WTC11 (cell line): ENCODE data around the gene AGXT. TPM values are rescaled to one million over a fixed set of nuclear protein-coding genes. Genes with fewer than 3 reads are reported as not detected.

Source experiments
- ATAC-seq: fragments of 200-7000 bp; cut with Tn5 transposase; 2 replicates; pipeline ENCODE4 v1.10.0; 2021; ENCODE audit warnings: mild to moderate bottlenecking, moderate library complexity
- CTCF ChIA-PET: fragments of 300-600 bp; sonication (Branson Sonifier 250); formaldehyde crosslinking; loops from one replicate; lab custom pipeline; 2021; ENCODE audit warnings: antibody characterized with exemption; lab: Charles Lee
- POLR2A ChIA-PET: fragments of 350-600 bp; sonication (Branson Sonifier 250); formaldehyde crosslinking; loops from one replicate; lab custom pipeline; 2021; ENCODE audit warnings: antibody characterized with exemption; lab: Charles Lee
- DNase-seq: peaks from one replicate; pipeline ENCODE4 v3.0.0; 2021; ENCODE audit warnings: low spot score
- H3K27ac Mint-ChIP-seq: 2 replicates; pipeline ENCODE4 v1.8.0; 2021; ENCODE audit warnings: mixed read lengths
- H3K27me3 Mint-ChIP-seq: 2 replicates; pipeline ENCODE4 v1.8.0; 2021; ENCODE audit warnings: low read depth, mild to moderate bottlenecking, moderate library complexity, mixed read lengths
- H3K36me3 Mint-ChIP-seq: 2 replicates; pipeline ENCODE4 v1.8.0; 2021; ENCODE audit warnings: mixed read lengths
- H3K4me1 Mint-ChIP-seq: 2 replicates; pipeline ENCODE4 v1.8.0; 2022; ENCODE audit warnings: mixed read lengths
- H3K4me3 Mint-ChIP-seq: 2 replicates; pipeline ENCODE4 v1.8.0; 2021; ENCODE audit warnings: mild to moderate bottlenecking, moderate library complexity, mixed read lengths
- H3K9me3 Mint-ChIP-seq: 2 replicates; pipeline ENCODE4 v1.8.0; 2021; ENCODE audit warnings: mixed read lengths
- CREB1 ChIP-seq: sonication (generic); formaldehyde crosslinking; IDR thresholded peaks from 2 replicates; pipeline ENCODE4 v1.8.0; 2023; ENCODE audit warnings: mild to moderate bottlenecking, missing genetic modification reagents
- EMX1 ChIP-seq: fragments of 250-450 bp; sonication (Bioruptor Pico); IDR thresholded peaks from 2 replicates; pipeline ENCODE4 v1.8.0; 2021; ENCODE audit warnings: mild to moderate bottlenecking
- ETV6 ChIP-seq: sonication (generic); formaldehyde crosslinking; IDR thresholded peaks from 2 replicates; pipeline ENCODE4 v1.8.1; 2022; ENCODE audit warnings: mild to moderate bottlenecking, missing genetic modification reagents
- JUN ChIP-seq: sonication (generic); formaldehyde crosslinking; IDR thresholded peaks from 2 replicates; pipeline ENCODE4 v1.8.0; 2023; ENCODE audit warnings: mild to moderate bottlenecking, missing genetic modification reagents
- MXD4 ChIP-seq: fragments of 250-450 bp; sonication (Bioruptor Pico); IDR thresholded peaks from 2 replicates; pipeline ENCODE4 v1.8.0; 2021; ENCODE audit warnings: mild to moderate bottlenecking, moderate library complexity, borderline replicate concordance
- RELA ChIP-seq: sonication (generic); formaldehyde crosslinking; IDR thresholded peaks from 2 replicates; pipeline ENCODE4 v1.8.1; 2022; ENCODE audit warnings: missing genetic modification reagents, mild to moderate bottlenecking, borderline replicate concordance
- SOX15 ChIP-seq: fragments of 250-450 bp; sonication (Bioruptor Pico); IDR thresholded peaks from 2 replicates; pipeline ENCODE4 v1.9.0; 2021; ENCODE audit warnings: mild to moderate bottlenecking
- TP53 ChIP-seq: sonication (generic); formaldehyde crosslinking; IDR thresholded peaks from 2 replicates; pipeline ENCODE4 v1.8.1; 2023; ENCODE audit warnings: mild to moderate bottlenecking, missing genetic modification reagents
- ZNF138 ChIP-seq: sonication (generic); formaldehyde crosslinking; conservative IDR thresholded peaks from 2 replicates; pipeline ENCODE4 v1.8.1; 2022; ENCODE audit warnings: mild to moderate bottlenecking, moderate library complexity, missing genetic modification reagents
- ZNF263 ChIP-seq: sonication (generic); formaldehyde crosslinking; IDR thresholded peaks from 2 replicates; pipeline ENCODE4 v1.8.1; 2022; ENCODE audit warnings: low read depth, mild to moderate bottlenecking, moderate library complexity, missing genetic modification reagents
- ZNF317 ChIP-seq: sonication (generic); formaldehyde crosslinking; IDR thresholded peaks from 2 replicates; pipeline ENCODE4 v1.8.1; 2023; ENCODE audit warnings: low read depth, mild to moderate bottlenecking, moderate library complexity, missing genetic modification reagents, borderline replicate concordance
- total RNA-seq: library from RNA; stranded (reverse); gene quantifications from 3 replicates; pipeline ENCODE4 v1.2.3, GENCODE V29; 2021
- TF ChIP-seq, protein P1 (sequence below): sonication (generic); formaldehyde crosslinking; conservative IDR thresholded peaks from 2 replicates; pipeline ENCODE4 v1.8.1; 2023; ENCODE audit warnings: mild to moderate bottlenecking, low read depth, missing genetic modification reagents, moderate library complexity
- TF ChIP-seq, protein P2 (sequence below): sonication (generic); formaldehyde crosslinking; IDR thresholded peaks from 2 replicates; pipeline ENCODE4 v1.8.1; 2023; ENCODE audit warnings: mild to moderate bottlenecking, missing genetic modification reagents, borderline replicate concordance
- TF ChIP-seq, protein P3 (sequence below): fragments of 250-450 bp; sonication (Bioruptor Pico); IDR thresholded peaks from 2 replicates; pipeline ENCODE4 v1.9.0; 2021; ENCODE audit warnings: mild to moderate bottlenecking
- TF ChIP-seq, protein P4 (sequence below): sonication (generic); formaldehyde crosslinking; IDR thresholded peaks from 2 replicates; pipeline ENCODE4 v1.8.1; 2022; ENCODE audit warnings: low read depth, mild to moderate bottlenecking, moderate library complexity, missing genetic modification reagents, borderline replicate concordance
- TF ChIP-seq, protein P5 (sequence below): sonication (generic); formaldehyde crosslinking; IDR thresholded peaks from 2 replicates; pipeline ENCODE4 v1.8.0; 2023; ENCODE audit warnings: missing genetic modification reagents, mild to moderate bottlenecking, borderline replicate concordance
- TF ChIP-seq, protein P6 (sequence below): sonication (generic); formaldehyde crosslinking; IDR thresholded peaks from 2 replicates; pipeline ENCODE4 v1.8.1; 2023; ENCODE audit warnings: mild to moderate bottlenecking, moderate library complexity, missing genetic modification reagents

Gene AGXT
- total RNA-seq, 1 experiment from 2014 or later: 0.24 TPM

DNA sequence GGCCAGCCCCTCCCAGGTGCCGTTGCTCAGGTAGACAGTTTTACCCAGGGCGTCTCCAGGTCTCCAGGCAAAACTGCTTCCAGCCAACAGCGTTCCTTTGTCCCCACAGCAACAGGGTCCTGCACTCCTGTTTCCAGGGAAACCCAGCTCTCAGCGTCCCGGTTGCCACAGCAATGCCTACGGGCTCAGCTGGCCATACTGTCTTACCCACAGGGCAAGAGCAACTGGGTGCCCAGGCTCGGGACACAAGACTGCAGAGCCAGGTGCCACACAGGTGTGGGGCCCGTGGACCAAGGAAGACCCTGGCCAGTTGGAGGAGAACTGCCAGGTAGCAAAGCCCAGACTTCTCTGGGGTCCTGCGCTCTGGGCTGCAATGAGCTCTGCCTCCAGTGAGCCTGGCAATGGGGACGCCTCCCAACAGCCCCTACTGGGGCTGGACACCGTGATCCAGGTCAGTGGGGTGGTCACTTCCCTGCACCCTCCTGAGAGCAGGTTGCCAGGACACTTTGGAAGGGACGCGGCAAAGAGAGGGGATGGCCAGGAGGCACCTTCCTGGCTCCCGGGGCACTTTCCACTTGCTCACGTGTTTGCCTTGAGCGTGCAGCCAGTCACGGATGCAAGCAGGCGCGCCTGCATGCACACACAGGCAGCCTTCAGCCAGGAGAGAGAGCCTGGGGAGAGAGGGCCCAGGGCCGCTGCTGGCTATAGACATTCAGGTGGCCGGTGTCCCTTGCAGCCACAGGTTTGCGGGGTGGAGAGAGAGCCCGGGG, 37.7 kb downstream of the AGXT start, which contains the start of gene CROCC2 (continued):
- TF ChIP-seq, protein P1, sequence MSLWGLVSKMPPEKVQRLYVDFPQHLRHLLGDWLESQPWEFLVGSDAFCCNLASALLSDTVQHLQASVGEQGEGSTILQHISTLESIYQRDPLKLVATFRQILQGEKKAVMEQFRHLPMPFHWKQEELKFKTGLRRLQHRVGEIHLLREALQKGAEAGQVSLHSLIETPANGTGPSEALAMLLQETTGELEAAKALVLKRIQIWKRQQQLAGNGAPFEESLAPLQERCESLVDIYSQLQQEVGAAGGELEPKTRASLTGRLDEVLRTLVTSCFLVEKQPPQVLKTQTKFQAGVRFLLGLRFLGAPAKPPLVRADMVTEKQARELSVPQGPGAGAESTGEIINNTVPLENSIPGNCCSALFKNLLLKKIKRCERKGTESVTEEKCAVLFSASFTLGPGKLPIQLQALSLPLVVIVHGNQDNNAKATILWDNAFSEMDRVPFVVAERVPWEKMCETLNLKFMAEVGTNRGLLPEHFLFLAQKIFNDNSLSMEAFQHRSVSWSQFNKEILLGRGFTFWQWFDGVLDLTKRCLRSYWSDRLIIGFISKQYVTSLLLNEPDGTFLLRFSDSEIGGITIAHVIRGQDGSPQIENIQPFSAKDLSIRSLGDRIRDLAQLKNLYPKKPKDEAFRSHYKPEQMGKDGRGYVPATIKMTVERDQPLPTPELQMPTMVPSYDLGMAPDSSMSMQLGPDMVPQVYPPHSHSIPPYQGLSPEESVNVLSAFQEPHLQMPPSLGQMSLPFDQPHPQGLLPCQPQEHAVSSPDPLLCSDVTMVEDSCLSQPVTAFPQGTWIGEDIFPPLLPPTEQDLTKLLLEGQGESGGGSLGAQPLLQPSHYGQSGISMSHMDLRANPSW: no peak
- TF ChIP-seq EMX1: no peak
- TF ChIP-seq, all 79 proteins: peak for 0

DNA sequence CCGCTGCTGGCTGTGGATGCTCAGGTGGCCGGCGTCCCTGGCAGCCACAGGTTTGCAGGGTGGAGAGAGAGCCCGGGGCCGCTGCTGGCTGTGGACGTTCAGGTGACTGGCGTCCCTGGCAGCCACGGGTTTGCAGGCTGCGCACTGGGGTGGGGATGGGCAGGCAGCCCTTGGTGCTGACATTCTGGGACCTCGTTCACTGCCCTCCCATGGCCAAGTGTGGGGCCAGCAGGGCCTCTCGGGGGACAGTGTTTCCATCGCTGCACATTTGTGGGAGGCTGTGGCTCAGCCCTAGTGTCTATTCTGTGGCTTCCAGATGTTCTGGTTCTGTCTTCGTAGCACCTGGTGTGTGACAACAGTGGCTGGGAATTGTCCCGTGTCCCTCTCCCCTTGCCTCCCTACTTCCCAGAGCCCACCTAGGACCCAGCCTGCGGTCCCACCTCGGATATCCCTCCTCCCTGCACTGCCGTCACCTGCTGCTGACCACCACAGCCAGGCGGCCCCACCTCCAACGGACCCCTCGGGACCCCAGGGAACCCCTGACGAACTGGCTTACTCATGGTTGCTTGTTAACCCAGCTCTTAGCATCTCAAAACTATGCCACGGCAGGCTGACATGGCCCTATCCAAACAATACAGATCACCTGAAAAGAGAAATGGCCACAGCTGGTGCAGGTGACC, 38.4 kb downstream of the AGXT start:
- POLR2A ChIA-PET: no interaction called here
- CTCF ChIA-PET: interaction anchor here (0.8 kb wide), 1 partner anchor 8 kb away, joined by 4 read pairs; no protein-coding TSS in a partner anchor
- no peak overlapping the region for H3K4me3 Mint-ChIP-seq
- H3K4me1 Mint-ChIP-seq: no peaks in the 10 kb centered on the region
- peaks cover 4% of the 10 kb centered on the region; the same call in 1 of the 2 replicates for H3K9me3 Mint-ChIP-seq
- H3K27me3 Mint-ChIP-seq: no peaks in the 10 kb centered on the region
- DNase-seq: no peak
- no peak for ATAC-seq
- no peaks in the 10 kb centered on the region for H3K36me3 Mint-ChIP-seq
- H3K27ac Mint-ChIP-seq: no peak overlapping the region
- TF ChIP-seq ZNF263 (no peak), ZNF317 (CRISPR knock-in tag) (no peak), CREB1 (no peak), JUN (CRISPR knock-in tag) (no peak), RELA (CRISPR knock-in tag) (no peak), ETV6 (CRISPR knock-in tag) (no peak), ZNF138 (CRISPR knock-in tag) (no peak), TP53 (CRISPR knock-in tag) (no peak), SOX15 (no peak), MXD4 (CRISPR knock-in tag) (no peak)
- TF ChIP-seq, protein P2, sequence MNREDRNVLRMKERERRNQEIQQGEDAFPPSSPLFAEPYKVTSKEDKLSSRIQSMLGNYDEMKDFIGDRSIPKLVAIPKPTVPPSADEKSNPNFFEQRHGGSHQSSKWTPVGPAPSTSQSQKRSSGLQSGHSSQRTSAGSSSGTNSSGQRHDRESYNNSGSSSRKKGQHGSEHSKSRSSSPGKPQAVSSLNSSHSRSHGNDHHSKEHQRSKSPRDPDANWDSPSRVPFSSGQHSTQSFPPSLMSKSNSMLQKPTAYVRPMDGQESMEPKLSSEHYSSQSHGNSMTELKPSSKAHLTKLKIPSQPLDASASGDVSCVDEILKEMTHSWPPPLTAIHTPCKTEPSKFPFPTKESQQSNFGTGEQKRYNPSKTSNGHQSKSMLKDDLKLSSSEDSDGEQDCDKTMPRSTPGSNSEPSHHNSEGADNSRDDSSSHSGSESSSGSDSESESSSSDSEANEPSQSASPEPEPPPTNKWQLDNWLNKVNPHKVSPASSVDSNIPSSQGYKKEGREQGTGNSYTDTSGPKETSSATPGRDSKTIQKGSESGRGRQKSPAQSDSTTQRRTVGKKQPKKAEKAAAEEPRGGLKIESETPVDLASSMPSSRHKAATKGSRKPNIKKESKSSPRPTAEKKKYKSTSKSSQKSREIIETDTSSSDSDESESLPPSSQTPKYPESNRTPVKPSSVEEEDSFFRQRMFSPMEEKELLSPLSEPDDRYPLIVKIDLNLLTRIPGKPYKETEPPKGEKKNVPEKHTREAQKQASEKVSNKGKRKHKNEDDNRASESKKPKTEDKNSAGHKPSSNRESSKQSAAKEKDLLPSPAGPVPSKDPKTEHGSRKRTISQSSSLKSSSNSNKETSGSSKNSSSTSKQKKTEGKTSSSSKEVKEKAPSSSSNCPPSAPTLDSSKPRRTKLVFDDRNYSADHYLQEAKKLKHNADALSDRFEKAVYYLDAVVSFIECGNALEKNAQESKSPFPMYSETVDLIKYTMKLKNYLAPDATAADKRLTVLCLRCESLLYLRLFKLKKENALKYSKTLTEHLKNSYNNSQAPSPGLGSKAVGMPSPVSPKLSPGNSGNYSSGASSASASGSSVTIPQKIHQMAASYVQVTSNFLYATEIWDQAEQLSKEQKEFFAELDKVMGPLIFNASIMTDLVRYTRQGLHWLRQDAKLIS (CRISPR knock-in tag): no peak
- TF ChIP-seq, protein P3, sequence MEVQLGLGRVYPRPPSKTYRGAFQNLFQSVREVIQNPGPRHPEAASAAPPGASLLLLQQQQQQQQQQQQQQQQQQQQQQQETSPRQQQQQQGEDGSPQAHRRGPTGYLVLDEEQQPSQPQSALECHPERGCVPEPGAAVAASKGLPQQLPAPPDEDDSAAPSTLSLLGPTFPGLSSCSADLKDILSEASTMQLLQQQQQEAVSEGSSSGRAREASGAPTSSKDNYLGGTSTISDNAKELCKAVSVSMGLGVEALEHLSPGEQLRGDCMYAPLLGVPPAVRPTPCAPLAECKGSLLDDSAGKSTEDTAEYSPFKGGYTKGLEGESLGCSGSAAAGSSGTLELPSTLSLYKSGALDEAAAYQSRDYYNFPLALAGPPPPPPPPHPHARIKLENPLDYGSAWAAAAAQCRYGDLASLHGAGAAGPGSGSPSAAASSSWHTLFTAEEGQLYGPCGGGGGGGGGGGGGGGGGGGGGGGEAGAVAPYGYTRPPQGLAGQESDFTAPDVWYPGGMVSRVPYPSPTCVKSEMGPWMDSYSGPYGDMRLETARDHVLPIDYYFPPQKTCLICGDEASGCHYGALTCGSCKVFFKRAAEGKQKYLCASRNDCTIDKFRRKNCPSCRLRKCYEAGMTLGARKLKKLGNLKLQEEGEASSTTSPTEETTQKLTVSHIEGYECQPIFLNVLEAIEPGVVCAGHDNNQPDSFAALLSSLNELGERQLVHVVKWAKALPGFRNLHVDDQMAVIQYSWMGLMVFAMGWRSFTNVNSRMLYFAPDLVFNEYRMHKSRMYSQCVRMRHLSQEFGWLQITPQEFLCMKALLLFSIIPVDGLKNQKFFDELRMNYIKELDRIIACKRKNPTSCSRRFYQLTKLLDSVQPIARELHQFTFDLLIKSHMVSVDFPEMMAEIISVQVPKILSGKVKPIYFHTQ (CRISPR knock-in tag): no peak
- TF ChIP-seq, protein P4, sequence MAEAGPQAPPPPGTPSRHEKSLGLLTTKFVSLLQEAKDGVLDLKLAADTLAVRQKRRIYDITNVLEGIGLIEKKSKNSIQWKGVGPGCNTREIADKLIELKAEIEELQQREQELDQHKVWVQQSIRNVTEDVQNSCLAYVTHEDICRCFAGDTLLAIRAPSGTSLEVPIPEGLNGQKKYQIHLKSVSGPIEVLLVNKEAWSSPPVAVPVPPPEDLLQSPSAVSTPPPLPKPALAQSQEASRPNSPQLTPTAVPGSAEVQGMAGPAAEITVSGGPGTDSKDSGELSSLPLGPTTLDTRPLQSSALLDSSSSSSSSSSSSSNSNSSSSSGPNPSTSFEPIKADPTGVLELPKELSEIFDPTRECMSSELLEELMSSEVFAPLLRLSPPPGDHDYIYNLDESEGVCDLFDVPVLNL (CRISPR knock-in tag): no peak
- TF ChIP-seq, protein P5, sequence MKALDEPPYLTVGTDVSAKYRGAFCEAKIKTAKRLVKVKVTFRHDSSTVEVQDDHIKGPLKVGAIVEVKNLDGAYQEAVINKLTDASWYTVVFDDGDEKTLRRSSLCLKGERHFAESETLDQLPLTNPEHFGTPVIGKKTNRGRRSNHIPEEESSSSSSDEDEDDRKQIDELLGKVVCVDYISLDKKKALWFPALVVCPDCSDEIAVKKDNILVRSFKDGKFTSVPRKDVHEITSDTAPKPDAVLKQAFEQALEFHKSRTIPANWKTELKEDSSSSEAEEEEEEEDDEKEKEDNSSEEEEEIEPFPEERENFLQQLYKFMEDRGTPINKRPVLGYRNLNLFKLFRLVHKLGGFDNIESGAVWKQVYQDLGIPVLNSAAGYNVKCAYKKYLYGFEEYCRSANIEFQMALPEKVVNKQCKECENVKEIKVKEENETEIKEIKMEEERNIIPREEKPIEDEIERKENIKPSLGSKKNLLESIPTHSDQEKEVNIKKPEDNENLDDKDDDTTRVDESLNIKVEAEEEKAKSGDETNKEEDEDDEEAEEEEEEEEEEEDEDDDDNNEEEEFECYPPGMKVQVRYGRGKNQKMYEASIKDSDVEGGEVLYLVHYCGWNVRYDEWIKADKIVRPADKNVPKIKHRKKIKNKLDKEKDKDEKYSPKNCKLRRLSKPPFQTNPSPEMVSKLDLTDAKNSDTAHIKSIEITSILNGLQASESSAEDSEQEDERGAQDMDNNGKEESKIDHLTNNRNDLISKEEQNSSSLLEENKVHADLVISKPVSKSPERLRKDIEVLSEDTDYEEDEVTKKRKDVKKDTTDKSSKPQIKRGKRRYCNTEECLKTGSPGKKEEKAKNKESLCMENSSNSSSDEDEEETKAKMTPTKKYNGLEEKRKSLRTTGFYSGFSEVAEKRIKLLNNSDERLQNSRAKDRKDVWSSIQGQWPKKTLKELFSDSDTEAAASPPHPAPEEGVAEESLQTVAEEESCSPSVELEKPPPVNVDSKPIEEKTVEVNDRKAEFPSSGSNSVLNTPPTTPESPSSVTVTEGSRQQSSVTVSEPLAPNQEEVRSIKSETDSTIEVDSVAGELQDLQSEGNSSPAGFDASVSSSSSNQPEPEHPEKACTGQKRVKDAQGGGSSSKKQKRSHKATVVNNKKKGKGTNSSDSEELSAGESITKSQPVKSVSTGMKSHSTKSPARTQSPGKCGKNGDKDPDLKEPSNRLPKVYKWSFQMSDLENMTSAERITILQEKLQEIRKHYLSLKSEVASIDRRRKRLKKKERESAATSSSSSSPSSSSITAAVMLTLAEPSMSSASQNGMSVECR: no peak
- TF ChIP-seq, protein P6, sequence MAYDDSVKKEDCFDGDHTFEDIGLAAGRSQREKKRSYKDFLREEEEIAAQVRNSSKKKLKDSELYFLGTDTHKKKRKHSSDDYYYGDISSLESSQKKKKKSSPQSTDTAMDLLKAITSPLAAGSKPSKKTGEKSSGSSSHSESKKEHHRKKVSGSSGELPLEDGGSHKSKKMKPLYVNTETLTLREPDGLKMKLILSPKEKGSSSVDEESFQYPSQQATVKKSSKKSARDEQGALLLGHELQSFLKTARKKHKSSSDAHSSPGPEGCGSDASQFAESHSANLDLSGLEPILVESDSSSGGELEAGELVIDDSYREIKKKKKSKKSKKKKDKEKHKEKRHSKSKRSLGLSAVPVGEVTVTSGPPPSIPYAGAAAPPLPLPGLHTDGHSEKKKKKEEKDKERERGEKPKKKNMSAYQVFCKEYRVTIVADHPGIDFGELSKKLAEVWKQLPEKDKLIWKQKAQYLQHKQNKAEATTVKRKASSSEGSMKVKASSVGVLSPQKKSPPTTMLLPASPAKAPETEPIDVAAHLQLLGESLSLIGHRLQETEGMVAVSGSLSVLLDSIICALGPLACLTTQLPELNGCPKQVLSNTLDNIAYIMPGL (CRISPR knock-in tag): no peak
